GM21737 (cell line): ENCODE data around the gene SF3A1.

Experiments
- ATAC-seq: cut with Tn5 transposase; IDR thresholded peaks from one replicate; pipeline ENCODE4 v1.9.1; 2021; ENCODE audit warnings: mild to moderate bottlenecking, moderate library complexity; ENCODE audit not compliant: unreplicated experiment

The SF3A1 gene

GRCh38 chr22:30305906-30306626, 50.6 kb downstream of the SF3A1 start:
- no peak for ATAC-seq

- peak; percentile 48 for ATAC-seq
Observed at GRCh38 chr22:30305519-30305905, 51.2 kb downstream of the SF3A1 start.

- no peak for ATAC-seq
Observed at GRCh38 chr22:30304495-30305244, 52.0 kb downstream of the SF3A1 start.

GRCh38 chr22:30302810-30303138, 53.9 kb downstream of the SF3A1 start:
- ATAC-seq: no peak

GRCh38 chr22:30301995-30302809, 54.5 kb downstream of the SF3A1 start:
- ATAC-seq: no peak

GRCh38 chr22:30299322-30299721, 57.4 kb downstream of the SF3A1 start:
- no peak for ATAC-seq

GRCh38 chr22:30297991-30298701, 58.5 kb downstream of the SF3A1 start:
- ATAC-seq: no peak

- no peak for ATAC-seq
Observed at GRCh38 chr22:30297276-30297990, 59.3 kb downstream of the SF3A1 start.

GRCh38 chr22:30296833-30297232, 59.9 kb downstream of the SF3A1 start:
- no peak for ATAC-seq

GRCh38 chr22:30296324-30296723, 60.4 kb downstream of the SF3A1 start:
- ATAC-seq: no peak

- no peak for ATAC-seq
Observed at GRCh38 chr22:30295576-30295975, 61.1 kb downstream of the SF3A1 start.

GRCh38 chr22:30294830-30295229, 61.9 kb downstream of the SF3A1 start:
- no peak for ATAC-seq

GRCh38 chr22:30294066-30294465, 62.6 kb downstream of the SF3A1 start:
- ATAC-seq: no peak

GRCh38 chr22:30293026-30293425, 63.7 kb downstream of the SF3A1 start:
- no peak for ATAC-seq

- no peak for ATAC-seq
Observed at GRCh38 chr22:30292069-30292970, 64.4 kb downstream of the SF3A1 start.

- ATAC-seq: no peak
Observed at GRCh38 chr22:30291058-30291892, 65.4 kb downstream of the SF3A1 start.

- no peak for ATAC-seq
Observed at GRCh38 chr22:30290342-30291057, 66.2 kb downstream of the SF3A1 start.

GRCh38 chr22:30289980-30290313, 66.7 kb downstream of the SF3A1 start:
- peak; percentile 18 for ATAC-seq
